Astrocyte of the spinal cord (primary cell): ENCODE data around the gene DPP6.

Source experiments
- DNase-seq: peaks from one replicate; pipeline ENCODE4 v3.0.0; 2011; ENCODE audit warnings: low read depth, low spot score
- H3K4me3 ChIP-seq: 2 replicates; pipeline ENCODE4 v1.5.1; 2011; ENCODE audit warnings: low read depth, mild to moderate bottlenecking, low read length, moderate library complexity
- CTCF ChIP-seq: IDR thresholded peaks from 2 replicates; pipeline ENCODE4 v1.5.1; 2012; ENCODE audit warnings: low read depth, mild to moderate bottlenecking, low read length, inconsistent platforms
- in situ Hi-C: cut with HindIII; loops from 2 replicates; pipeline ENCODE4 v1.10.0; 2017; ENCODE audit warnings: low sequenced_read_pairs

The DPP6 gene

GRCh38 chr7:154640917-154641316 is 588.7 kb downstream of the DPP6 start:
- no peak for TF ChIP-seq CTCF
- in situ Hi-C loops: no loop called here
- no peak overlapping the region for H3K4me3 ChIP-seq
- DNase-seq: no peak

DNA sequence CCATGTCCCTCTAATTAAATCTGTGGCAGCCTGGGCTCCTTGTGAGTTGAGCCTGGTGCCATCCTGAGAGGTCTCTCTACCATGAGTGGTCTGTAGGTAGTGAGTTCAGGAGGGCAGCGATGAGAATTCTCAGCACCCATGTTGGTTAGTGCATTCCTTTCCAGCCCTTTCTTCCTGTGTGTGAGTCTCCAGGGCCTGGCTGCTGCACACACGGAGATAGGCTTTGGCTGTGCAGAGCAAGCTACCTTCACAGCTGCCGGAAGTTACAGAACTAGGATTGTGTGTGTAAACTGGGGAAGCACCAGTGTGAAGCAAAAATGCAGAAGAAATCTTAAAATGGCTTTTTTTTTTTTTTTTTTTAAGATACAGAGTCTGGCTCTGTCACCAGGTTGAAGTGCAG is 592.2 kb downstream of the DPP6 start:
- DNase-seq: no peak
- in situ Hi-C loops: no loop called here
- H3K4me3 ChIP-seq: no peak overlapping the region
- no peak for TF ChIP-seq CTCF

GRCh38 chr7:154646126-154647013 is 594.2 kb downstream of the DPP6 start:
- DNase-seq: peak; percentile 15
- in situ Hi-C loops: no loop called here
- H3K4me3 ChIP-seq: no peak overlapping the region
- TF ChIP-seq CTCF: no peak

- H3K4me3 ChIP-seq: no peak overlapping the region
- DNase-seq: no peak
- in situ Hi-C loops: no loop called here
- no peak for TF ChIP-seq CTCF
Observed at GRCh38 chr7:154647625-154648024, 595.4 kb downstream of the DPP6 start.

DNA sequence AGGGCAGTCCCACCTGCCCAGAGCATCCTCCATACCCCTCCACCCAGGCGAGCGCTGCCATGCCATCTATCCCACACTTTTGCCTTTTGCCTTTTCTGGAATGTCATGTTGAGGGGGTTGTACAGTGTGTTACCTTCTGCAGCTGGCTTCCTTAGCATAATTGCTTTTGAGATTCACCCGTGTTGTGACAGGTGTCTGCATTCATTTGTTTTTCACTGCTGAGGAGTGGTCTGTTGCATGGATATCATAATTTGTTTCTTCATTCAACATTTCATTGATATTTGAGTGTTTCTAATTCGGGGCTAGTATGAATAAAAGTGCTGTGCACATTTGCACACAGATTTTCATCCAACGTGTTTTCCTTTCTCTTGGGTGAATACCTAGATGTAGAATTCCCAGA is 596.8 kb downstream of the DPP6 start:
- no peak for DNase-seq
- no peak overlapping the region for H3K4me3 ChIP-seq
- in situ Hi-C loops: no loop called here
- no peak for TF ChIP-seq CTCF

- in situ Hi-C loops: no loop called here
- no peak for TF ChIP-seq CTCF
- H3K4me3 ChIP-seq: no peak overlapping the region
- DNase-seq: no peak
Observed at GRCh38 chr7:154649434-154649833, 597.2 kb downstream of the DPP6 start.
